ENCODE measurements around the gene TOR1B. TPM values are rescaled to one million over a fixed set of nuclear protein-coding genes. Genes with fewer than 3 reads are reported as not detected.
A peak's percentile ranks its signal among the peaks of the same experiment; 100 is the strongest.

Gene TOR1B
- total and polyA plus RNA-seq, 5 experiments from 2014 or later, result 12.3 to 27.8 (median 20.2) TPM

- ATAC-seq, result no peak
- POLR2A ChIA-PET, result no interaction called here
- Mint-ChIP-seq H3K27me3 (no peaks in the 10 kb centered on the region), H3K9me3 (no peaks in the 10 kb centered on the region), H3K27ac (peak overlapping the region in 9 of 10 donors; percentile 41 to 91 (median 81)), H3K4me1 (peaks cover 6 to 43% (median 29%) of the 10 kb centered on the region in 4 donors), H3K4me3 (peak overlapping the region in 7 of 10 donors; percentile 16 to 78 (median 60)), H3K36me3 (peaks cover 4 to 55% (median 7%) of the 10 kb centered on the region in 3 donors)
- DNase-seq, result no peak
Measured at GRCh38 chr9:129806061-129806460, 3.1 kb downstream of the TOR1B start.

DNA sequence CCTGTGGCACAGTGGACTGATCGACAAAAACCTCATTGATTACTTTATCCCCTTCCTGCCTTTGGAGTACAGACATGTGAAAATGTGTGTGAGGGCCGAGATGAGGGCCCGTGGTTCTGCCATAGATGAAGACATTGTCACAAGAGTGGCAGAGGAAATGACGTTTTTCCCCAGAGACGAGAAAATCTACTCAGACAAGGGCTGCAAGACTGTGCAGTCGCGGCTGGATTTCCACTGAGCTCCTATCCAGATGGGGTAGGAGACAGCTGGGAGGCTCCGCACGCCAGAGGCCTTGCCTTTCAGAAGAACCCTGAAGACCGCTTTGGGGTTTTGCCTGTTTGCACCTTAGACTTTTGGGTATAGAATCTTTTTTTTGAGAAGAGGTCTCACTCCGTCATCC lies 6.4 kb downstream of the TOR1B start:
- Mint-ChIP-seq H3K9me3 (no peaks in the 10 kb centered on the region), H3K27me3 (no peaks in the 10 kb centered on the region), H3K4me1 (peaks cover 3 to 39% (median 22%) of the 10 kb centered on the region in 4 donors), H3K27ac (peak overlapping the region in 2 of 10 donors; percentile 4 to 27), H3K4me3 (peak overlapping the region in 1 of 10 donors; percentile 15), H3K36me3 (peaks cover 4 to 80% (median 7%) of the 10 kb centered on the region in 3 donors)
- ATAC-seq (no peak), DNase-seq (no peak)
- POLR2A ChIA-PET, result no interaction called here

DNA sequence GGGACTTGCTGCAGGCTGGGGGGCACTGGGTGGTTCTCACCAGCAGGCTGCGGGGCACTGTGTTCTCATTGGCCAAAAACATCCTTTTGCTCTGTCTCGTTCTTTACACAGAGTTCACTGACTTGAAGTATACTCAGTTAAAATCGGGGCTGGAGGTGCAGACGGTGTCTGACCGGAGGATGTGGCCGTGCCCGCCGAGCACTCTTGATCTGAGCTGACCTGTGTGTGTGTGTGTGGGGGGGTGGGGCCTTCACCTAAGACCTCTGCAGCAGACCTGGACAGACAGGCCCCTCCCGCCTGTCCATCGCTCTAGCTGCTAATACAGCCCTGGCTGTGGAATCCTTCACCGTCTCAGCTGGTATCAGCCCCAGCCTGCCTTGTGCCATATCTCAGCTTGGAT lies 7.1 kb downstream of the TOR1B start:
- Mint-ChIP-seq H3K27me3 (no peaks in the 10 kb centered on the region), H3K4me3 (no peak overlapping the region), H3K36me3 (peaks cover 4 to 86% (median 7%) of the 10 kb centered on the region in 3 donors), H3K4me1 (peaks cover 6 to 36% (median 20%) of the 10 kb centered on the region in 4 donors), H3K9me3 (no peaks in the 10 kb centered on the region), H3K27ac (peak overlapping the region in 1 of 10 donors; percentile 24)
- DNase-seq (no peak), ATAC-seq (no peak)
- POLR2A ChIA-PET, result no interaction called here

GRCh38 chr9:129810788-129811187 lies 7.8 kb downstream of the TOR1B start:
- POLR2A ChIA-PET, result interaction anchor here (0.6 kb wide), 1 partner anchor 72 kb away, joined by 4 read pairs; no protein-coding TSS in a partner anchor
- H3K9me3 Mint-ChIP-seq, result no peaks in the 10 kb centered on the region
- H3K4me1 Mint-ChIP-seq, result peaks cover 8 to 34% (median 16%) of the 10 kb centered on the region in 4 donors
- ATAC-seq, result no peak
- H3K36me3 Mint-ChIP-seq, result peaks cover 4 to 89% (median 9%) of the 10 kb centered on the region in 3 donors
- DNase-seq, result no peak
- H3K4me3 Mint-ChIP-seq, result no peak overlapping the region
- H3K27ac Mint-ChIP-seq, result peak overlapping the region in 1 of 10 donors; percentile 44
- H3K27me3 Mint-ChIP-seq, result no peaks in the 10 kb centered on the region

DNA sequence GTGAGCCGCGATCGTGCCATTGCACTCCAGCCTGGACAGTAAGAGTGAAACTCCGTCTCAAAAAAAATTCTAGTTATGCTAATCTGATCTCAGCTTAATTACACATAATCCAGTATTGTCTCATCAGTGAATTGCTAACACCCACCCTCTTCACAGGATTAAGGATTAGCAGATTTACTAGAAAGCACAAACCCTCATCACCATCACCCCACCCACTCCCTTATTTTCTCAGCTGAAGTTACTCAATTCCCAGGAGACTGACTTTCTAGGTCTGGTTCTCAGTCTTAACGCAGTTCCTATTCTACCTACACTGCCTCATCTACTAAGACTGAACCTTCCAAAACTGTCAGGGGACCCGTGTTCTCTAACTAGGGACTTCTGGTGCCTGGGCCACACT lies 9.0 kb downstream of the TOR1B start:
- ATAC-seq (no peak), DNase-seq (no peak)
- no peaks in the 10 kb centered on the region for H3K9me3 Mint-ChIP-seq
- no peak overlapping the region for H3K4me3 Mint-ChIP-seq
- peak overlapping the region in 7 of 10 donors; percentile 12 to 88 (median 33) for H3K27ac Mint-ChIP-seq
- H3K4me1 Mint-ChIP-seq, result peaks cover 9 to 29% (median 14%) of the 10 kb centered on the region in 4 donors
- POLR2A ChIA-PET, result interaction anchor here (1.2 kb wide), 1 partner anchor 23 kb away, joined by 5 read pairs; the partner anchor contains the start of genes C9orf78 and USP20
- peaks cover 3 to 89% (median 15%) of the 10 kb centered on the region in 3 donors for H3K36me3 Mint-ChIP-seq
- H3K27me3 Mint-ChIP-seq, result no peaks in the 10 kb centered on the region

- H3K9me3 Mint-ChIP-seq, result no peaks in the 10 kb centered on the region
- peak overlapping the region in 4 of 10 donors; percentile 12 to 88 (median 53) for H3K27ac Mint-ChIP-seq
- peaks cover 0 to 89% (median 11%) of the 10 kb centered on the region in 3 donors for H3K36me3 Mint-ChIP-seq
- ATAC-seq (no peak), DNase-seq (no peak)
- POLR2A ChIA-PET, result interaction anchor here (1.2 kb wide), 1 partner anchor 22 kb away, joined by 5 read pairs; the partner anchor contains the start of genes C9orf78 and USP20
- peaks cover 7 to 25% (median 14%) of the 10 kb centered on the region in 4 donors for H3K4me1 Mint-ChIP-seq
- H3K4me3 Mint-ChIP-seq, result no peak overlapping the region
- H3K27me3 Mint-ChIP-seq, result no peaks in the 10 kb centered on the region
Measured at GRCh38 chr9:129812385-129812784, 9.4 kb downstream of the TOR1B start.

- no peaks in the 10 kb centered on the region for H3K27me3 Mint-ChIP-seq
Measured at GRCh38 chr9:129813661-129814060, 10.7 kb downstream of the TOR1B start.

DNA sequence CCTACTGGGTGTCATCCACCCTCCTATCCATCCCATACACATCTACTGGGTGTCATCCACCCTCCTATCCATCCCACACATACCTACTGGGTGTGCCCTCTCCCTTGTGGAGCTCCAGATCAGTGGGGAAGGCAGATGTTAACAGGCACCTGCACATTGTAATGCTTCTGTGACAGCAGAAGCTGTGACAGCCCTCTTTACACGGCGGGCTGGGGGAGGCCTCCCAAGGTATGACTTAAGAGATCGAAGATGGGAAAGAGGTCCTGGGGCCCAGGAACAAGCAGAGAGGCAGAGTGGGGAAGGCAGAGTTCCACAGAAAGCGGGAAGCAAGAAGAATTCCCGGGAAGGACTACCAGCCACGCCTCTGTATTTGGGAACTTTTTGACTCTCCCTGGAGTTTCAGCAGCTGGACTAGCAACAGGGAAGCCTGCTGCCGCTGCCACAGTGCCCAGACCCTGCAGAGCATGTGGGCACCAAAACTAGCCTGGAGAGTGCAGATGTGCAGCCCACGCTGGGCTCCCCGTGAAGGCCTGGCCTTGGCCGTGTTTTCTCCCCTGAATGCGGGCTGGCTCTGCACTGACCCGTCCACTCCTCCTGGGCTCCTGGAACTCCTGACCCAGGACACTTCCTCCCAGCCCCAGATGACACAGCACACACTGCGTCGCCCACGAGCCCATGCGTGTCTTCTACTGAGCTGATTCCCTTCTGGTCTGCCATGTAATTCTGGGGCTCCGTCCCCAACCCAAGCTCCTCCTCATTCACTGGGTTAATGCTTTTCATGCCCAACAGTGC lies 11.6 kb downstream of the TOR1B start:
- Mint-ChIP-seq H3K27me3 (no peaks in the 10 kb centered on the region), H3K27ac (peak overlapping the region in 7 of 10 donors; percentile 19 to 78 (median 52)), H3K9me3 (no peaks in the 10 kb centered on the region), H3K4me1 (peaks cover 12 to 25% (median 19%) of the 10 kb centered on the region in 4 donors), H3K4me3 (peak overlapping the region in 2 of 10 donors; percentile 4 to 38), H3K36me3 (peaks cover 0 to 89% (median 13%) of the 10 kb centered on the region in 3 donors)
- DNase-seq, result no peak
- POLR2A ChIA-PET, result no interaction called here
- ATAC-seq, result no peak

More at GRCh38 chr9:129813661-129814060, 10.7 kb downstream of the TOR1B start:
- ATAC-seq, result no peak
- Mint-ChIP-seq H3K4me1 (peaks cover 10 to 24% (median 16%) of the 10 kb centered on the region in 4 donors), H3K4me3 (no peak overlapping the region), H3K36me3 (peaks cover 0 to 89% (median 13%) of the 10 kb centered on the region in 3 donors), H3K9me3 (no peaks in the 10 kb centered on the region), H3K27ac (peak overlapping the region in 3 of 10 donors; percentile 63 to 78 (median 65))
- POLR2A ChIA-PET, result no interaction called here
- no peak for DNase-seq

- Mint-ChIP-seq H3K4me3 (no peak overlapping the region), H3K27ac (peak overlapping the region in 4 of 10 donors; percentile 21 to 89 (median 57))
Measured at GRCh38 chr9:129815278-129815677, 12.3 kb downstream of the TOR1B start.

GRCh38 chr9:129816501-129817435 lies 13.8 kb downstream of the TOR1B start:
- Mint-ChIP-seq H3K36me3 (peaks cover 0 to 83% (median 13%) of the 10 kb centered on the region in 3 donors), H3K27ac (peak overlapping the region in 4 of 10 donors; percentile 9 to 89 (median 53)), H3K4me3 (no peak overlapping the region), H3K4me1 (peaks cover 8 to 31% (median 19%) of the 10 kb centered on the region in 4 donors), H3K9me3 (no peaks in the 10 kb centered on the region), H3K27me3 (no peaks in the 10 kb centered on the region)
- DNase-seq (no peak), ATAC-seq (no peak)
- POLR2A ChIA-PET, result interaction anchor here (0.5 to 1.0 kb wide), 5 partner anchors 25 to 654 kb away, joined by 3 to 4 read pairs (median 3); no protein-coding TSS in a partner anchor

More at GRCh38 chr9:129815278-129815677, 12.3 kb downstream of the TOR1B start:
- H3K9me3 Mint-ChIP-seq, result no peaks in the 10 kb centered on the region
- H3K4me1 Mint-ChIP-seq, result peaks cover 8 to 29% (median 20%) of the 10 kb centered on the region in 4 donors
- POLR2A ChIA-PET, result no interaction called here
- H3K36me3 Mint-ChIP-seq, result peaks cover 0 to 86% (median 13%) of the 10 kb centered on the region in 3 donors
- DNase-seq, result no peak
- H3K27me3 Mint-ChIP-seq, result no peaks in the 10 kb centered on the region
- ATAC-seq, result no peak

DNA sequence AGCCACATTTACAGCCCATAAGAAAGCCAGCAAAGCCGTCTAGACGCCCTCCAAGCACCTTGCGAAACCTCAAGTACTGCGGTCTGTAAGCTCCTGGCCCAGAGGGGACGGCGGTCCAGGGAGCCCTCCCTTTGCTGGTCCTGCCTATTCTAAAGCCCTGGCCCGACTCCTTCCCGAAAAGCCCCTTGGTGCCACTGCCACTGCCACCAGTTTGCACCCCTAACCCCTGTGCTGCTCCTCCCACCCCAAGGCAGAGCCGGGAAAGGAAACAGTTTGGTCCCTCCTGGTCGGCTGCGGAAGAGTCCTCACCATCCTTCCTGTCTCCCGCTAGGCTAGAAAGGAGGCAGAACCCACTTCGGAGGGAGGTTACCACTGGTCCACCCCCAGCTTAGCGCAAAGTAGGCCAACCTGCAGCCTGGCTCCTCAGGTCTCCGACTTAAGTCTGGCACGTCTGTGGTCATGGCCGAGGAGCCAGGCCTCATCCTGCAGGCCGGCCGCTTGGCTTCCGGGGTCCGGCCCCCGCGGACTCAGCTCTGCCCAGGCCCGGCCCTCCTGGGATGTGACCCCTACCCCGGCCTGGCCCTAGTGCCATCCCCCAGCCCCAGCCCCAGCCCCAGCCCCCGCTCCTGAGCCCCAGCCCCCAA lies 20.0 kb downstream of the TOR1B start:
- peak overlapping the region in 8 of 10 donors; percentile 24 to 88 (median 78) for H3K27ac Mint-ChIP-seq
- H3K4me1 Mint-ChIP-seq, result peaks cover 10 to 34% (median 21%) of the 10 kb centered on the region in 4 donors
- peak overlapping the region; percentile 71 to 93 (median 86) for H3K4me3 Mint-ChIP-seq
- no peaks in the 10 kb centered on the region for H3K27me3 Mint-ChIP-seq
- ATAC-seq (no peak), DNase-seq (no peak)
- H3K36me3 Mint-ChIP-seq, result peaks cover 0 to 57% (median 5%) of the 10 kb centered on the region in 3 donors
- POLR2A ChIA-PET, result interaction anchor here (0.5 to 5.3 kb wide), 7 partner anchors 12 to 889 kb away, joined by 3 to 42 read pairs (median 5); partner anchors contain the start of genes C9orf78, TOR1B and USP20
- no peaks in the 10 kb centered on the region for H3K9me3 Mint-ChIP-seq

Measured in naive thymus-derived CD8-positive, alpha-beta T cell (primary cell).